H9 (cell line): ENCODE results near the gene STOM. TPM values are rescaled to one million over a fixed set of nuclear protein-coding genes. Genes with fewer than 3 reads are reported as not detected.

Source experiments
- DNase-seq: peaks from one replicate; pipeline ENCODE4 v3.0.0-alpha.2; 2017
- H2AFZ ChIP-seq: one replicate; pipeline ENCODE4 v1.6.1; 2013; ENCODE audit warnings: mild to moderate bottlenecking, low read length, control low read depth, moderate library complexity
- H2AK5ac ChIP-seq: 2 replicates; pipeline ENCODE4 v1.6.1; 2013; ENCODE audit warnings: low read length, control low read depth, mixed read lengths; ENCODE audit not compliant: insufficient read length
- H2BK120ac ChIP-seq: one replicate; pipeline ENCODE4 v1.6.1; 2013; ENCODE audit warnings: low read depth, mild to moderate bottlenecking, low read length, control low read depth, inconsistent platforms; ENCODE audit not compliant: poor library complexity, severe bottlenecking
- H2BK12ac ChIP-seq: 2 replicates; pipeline ENCODE4 v1.6.1; 2013; ENCODE audit warnings: low read length, control low read depth, mixed read lengths, low read depth; ENCODE audit not compliant: insufficient read length
- H2BK15ac ChIP-seq: 2 replicates; pipeline ENCODE4 v1.6.1; 2013; ENCODE audit warnings: low read depth, low read length, control low read depth
- H2BK20ac ChIP-seq: one replicate; pipeline ENCODE4 v1.6.1; 2013; ENCODE audit warnings: low read depth, mild to moderate bottlenecking, low read length, control low read depth, inconsistent platforms; ENCODE audit not compliant: poor library complexity, severe bottlenecking
- H2BK5ac ChIP-seq: 2 replicates; pipeline ENCODE4 v1.6.1; 2013; ENCODE audit warnings: low read length, control low read depth, mixed read lengths; ENCODE audit not compliant: insufficient read length
- H3K14ac ChIP-seq: 2 replicates; pipeline ENCODE4 v1.6.1; 2013; ENCODE audit warnings: low read length, control low read depth; ENCODE audit not compliant: insufficient read depth
- H3K18ac ChIP-seq: 2 replicates; pipeline ENCODE4 v1.6.1; 2013; ENCODE audit warnings: low read depth, mild to moderate bottlenecking, mixed read lengths, low read length, control low read depth; ENCODE audit not compliant: insufficient read length
- H3K23ac ChIP-seq: 2 replicates; pipeline ENCODE4 v1.6.1; 2013; ENCODE audit warnings: low read length, control low read depth, mixed read lengths, low read depth; ENCODE audit not compliant: insufficient read length
- H3K23me2 ChIP-seq: 2 replicates; pipeline ENCODE4 v1.6.1; 2013; ENCODE audit warnings: low read depth, mild to moderate bottlenecking, mixed read lengths, low read length, control low read depth; ENCODE audit not compliant: insufficient read length, poor library complexity, severe bottlenecking
- H3K27ac ChIP-seq: 2 replicates; pipeline ENCODE4 v1.5.1; 2013; ENCODE audit warnings: low read length, control low read depth, mixed read lengths, low read depth; ENCODE audit not compliant: insufficient read length
- H3K27me3 ChIP-seq: 2 replicates; pipeline ENCODE4 v1.6.1; 2013; ENCODE audit warnings: low read length, control low read depth, inconsistent platforms; ENCODE audit not compliant: insufficient read depth
- H3K4ac ChIP-seq: 2 replicates; pipeline ENCODE4 v1.6.1; 2013; ENCODE audit warnings: low read depth, mild to moderate bottlenecking, control low read depth, inconsistent platforms, low read length, moderate library complexity
- H3K4me1 ChIP-seq: 2 replicates; pipeline ENCODE4 v1.6.1; 2013; ENCODE audit warnings: low read length, control low read depth, inconsistent platforms; ENCODE audit not compliant: insufficient read depth
- H3K4me2 ChIP-seq: 2 replicates; pipeline ENCODE4 v1.6.1; 2013; ENCODE audit warnings: low read length, control low read depth, mixed read lengths; ENCODE audit not compliant: insufficient read length, insufficient read depth
- H3K56ac ChIP-seq: 2 replicates; pipeline ENCODE4 v1.6.1; 2013; ENCODE audit warnings: low read depth, mild to moderate bottlenecking, mixed read lengths, low read length, control low read depth; ENCODE audit not compliant: insufficient read length
- H3K79me1 ChIP-seq: 2 replicates; pipeline ENCODE4 v1.6.1; 2013; ENCODE audit warnings: low read depth, mild to moderate bottlenecking, moderate library complexity, low read length, control low read depth, inconsistent platforms; ENCODE audit not compliant: insufficient read depth, poor library complexity, severe bottlenecking
- H3K79me2 ChIP-seq: 2 replicates; pipeline ENCODE4 v1.6.1; 2013; ENCODE audit warnings: low read length, control low read depth, inconsistent platforms; ENCODE audit not compliant: insufficient read depth
- H3K9ac ChIP-seq: 2 replicates; pipeline ENCODE4 v1.6.1; 2013; ENCODE audit warnings: low read length, control low read depth, mixed read lengths; ENCODE audit not compliant: insufficient read length; ENCODE audit errors: extremely low read depth
- H3K9me3 ChIP-seq: one replicate; pipeline ENCODE4 v1.6.1; 2013; ENCODE audit warnings: low read depth, low read length, inconsistent platforms; ENCODE audit not compliant: control insufficient read depth
- H3T11ph ChIP-seq: one replicate; pipeline ENCODE4 v1.6.1; 2013; ENCODE audit warnings: mild to moderate bottlenecking, low read length, control low read depth, inconsistent platforms
- H4K20me1 ChIP-seq: one replicate; pipeline ENCODE4 v1.6.1; 2013; ENCODE audit not compliant: control insufficient read depth, insufficient read length, insufficient read depth
- H4K5ac ChIP-seq: 2 replicates; pipeline ENCODE4 v1.6.1; 2013; ENCODE audit warnings: low read depth, mild to moderate bottlenecking, mixed read lengths, low read length, control low read depth; ENCODE audit not compliant: insufficient read length
- H4K8ac ChIP-seq: replicated peaks from 2 replicates; pipeline ENCODE4 v1.6.1; 2013; ENCODE audit warnings: low read length, control low read depth, mixed read lengths, low read depth; ENCODE audit not compliant: insufficient read length
- H4K91ac ChIP-seq: 2 replicates; pipeline ENCODE4 v1.6.1; 2013; ENCODE audit warnings: low read depth, mild to moderate bottlenecking, moderate library complexity, mixed read lengths, low read length, control low read depth; ENCODE audit not compliant: insufficient read length
- H3K27ac Mint-ChIP-seq, 3 experiments: 2 replicates in 2 of 3; 3 replicates in 1 of 3; pipeline ENCODE4 v1.8.0; 2020 to 2021; ENCODE audit warnings: mixed read lengths in 3 of 3, mild to moderate bottlenecking in 1 of 3, moderate library complexity in 1 of 3
- H3K27me3 Mint-ChIP-seq: 2 replicates; pipeline ENCODE4 v1.8.0; 2021; ENCODE audit warnings: low read depth, mild to moderate bottlenecking, moderate library complexity, mixed read lengths
- H3K36me3 Mint-ChIP-seq, 3 experiments: 2 replicates in 2 of 3; 3 replicates in 1 of 3; pipeline ENCODE4 v1.8.0; 2020 to 2021; ENCODE audit warnings: low read depth in 3 of 3, mixed read lengths in 3 of 3; ENCODE audit not compliant: insufficient read depth in 1 of 3
- H3K4me1 Mint-ChIP-seq, 2 experiments: 2 replicates each; pipeline ENCODE4 v1.8.0; 2020; ENCODE audit warnings: mixed read lengths in 2 of 2
- H3K4me3 Mint-ChIP-seq, 2 experiments: 2 replicates in 1 of 2; 3 replicates in 1 of 2; pipeline ENCODE4 v1.8.0; 2020 to 2021; ENCODE audit warnings: mild to moderate bottlenecking in 2 of 2, mixed read lengths in 2 of 2, moderate library complexity in 1 of 2
- H3K9me3 Mint-ChIP-seq, 2 experiments: 2 replicates in 1 of 2; 3 replicates in 1 of 2; pipeline ENCODE4 v1.8.0; 2020; ENCODE audit warnings: mild to moderate bottlenecking in 2 of 2, mixed read lengths in 2 of 2, moderate library complexity in 1 of 2
- CTCF ChIP-seq: fragments of 200-600 bp; sonication (generic); conservative IDR thresholded peaks from 3 replicates; pipeline ENCODE4 v1.8.0; 2021; ENCODE audit warnings: antibody characterized with exemption, mild to moderate bottlenecking
- WGBS: extraction: QIAGEN DNeasy Blood & Tissue Kit; methylation state at CpG from one replicate; pipeline ENCODE4 v1.1.7; 2013; ENCODE audit warnings: missing lambda C conversion rate, low lambda C conversion rate, mixed read lengths; ENCODE audit not compliant: insufficient read length; ENCODE audit errors: extremely low coverage; 5-methylcytosine and 5-hydroxymethylcytosine counted together
- total RNA-seq: library from RNA; stranded (reverse); gene quantifications from 2 replicates; pipeline ENCODE4 v1.2.1, GENCODE V29; 2021

Gene STOM
- total RNA-seq, 1 experiment from 2014 or later: 15.3 TPM

GRCh38 chr9:121294151-121294743 lies 75.8 kb downstream of the STOM start:
- H3K9ac ChIP-seq: no peak overlapping the region
- H3K4me1 Mint-ChIP-seq: peaks cover 24 to 34% of the 10 kb centered on the region in 2 experiments

More at GRCh38 chr9:121294151-121294743, 75.8 kb downstream of the STOM start:
- Histone ChIP-seq H2AFZ (no peak overlapping the region), H2BK12ac (no peak overlapping the region), H2BK20ac (no peak overlapping the region), H4K8ac (no peak overlapping the region), H2BK5ac (no peak overlapping the region), H3K4me1 (peaks cover 8% of the 10 kb centered on the region), H3T11ph (no peak overlapping the region), H3K79me2 (no peaks in the 10 kb centered on the region), H3K23ac (no peak overlapping the region), H3K27ac (no peak overlapping the region), H3K27me3 (no peaks in the 10 kb centered on the region; the same call in 1 of the 2 replicates), H2AK5ac (no peak overlapping the region), H3K9me3 (no peaks in the 10 kb centered on the region), H3K56ac (no peak overlapping the region), H3K4ac (no peak overlapping the region), H3K4me2 (no peak overlapping the region), H4K20me1 (no peaks in the 10 kb centered on the region), H3K18ac (no peak overlapping the region), H4K91ac (no peak overlapping the region), H3K14ac (no peak overlapping the region; the same call in 1 of the 2 replicates), H3K23me2 (no peaks in the 10 kb centered on the region), H2BK120ac (no peak overlapping the region), H3K79me1 (no peaks in the 10 kb centered on the region), H4K5ac (no peak overlapping the region), H2BK15ac (no peak overlapping the region)
- Mint-ChIP-seq H3K27me3 (peaks cover 96% of the 10 kb centered on the region), H3K9me3 (no peaks in the 10 kb centered on the region; a peak in 1 of 5 replicates), H3K4me3 (no peak overlapping the region), H3K36me3 (peaks cover 0 to 1% (median 0%) of the 10 kb centered on the region in 3 experiments; a peak in 1 of 7 replicates), H3K27ac (no peak overlapping the region)
- no peak for DNase-seq
- TF ChIP-seq CTCF: no peak
- no CpG with 5 or more reads among the region's 6 CpGs for WGBS
